ENCODE data around the gene EPHA4.

GRCh38 chr2:221372907-221373306 is 199.2 kb downstream of the EPHA4 start:
- TF ChIP-seq CTCF (IDR thresholded peaks at IDR 0.05; ENCODE audit: low read depth, low read length, missing input control), result no peak
- TF ChIP-seq REST (IDR thresholded peaks at IDR 0.05), result no peak

Measured in liver (tissue), 2 donors.